ENCODE results near the gene FAM20C. TPM values are rescaled to one million over a fixed set of nuclear protein-coding genes. Genes with fewer than 3 reads are reported as not detected.

FAM20C gene
- total RNA-seq, 1 experiment from 2014 or later, result 34.0 TPM

DNA sequence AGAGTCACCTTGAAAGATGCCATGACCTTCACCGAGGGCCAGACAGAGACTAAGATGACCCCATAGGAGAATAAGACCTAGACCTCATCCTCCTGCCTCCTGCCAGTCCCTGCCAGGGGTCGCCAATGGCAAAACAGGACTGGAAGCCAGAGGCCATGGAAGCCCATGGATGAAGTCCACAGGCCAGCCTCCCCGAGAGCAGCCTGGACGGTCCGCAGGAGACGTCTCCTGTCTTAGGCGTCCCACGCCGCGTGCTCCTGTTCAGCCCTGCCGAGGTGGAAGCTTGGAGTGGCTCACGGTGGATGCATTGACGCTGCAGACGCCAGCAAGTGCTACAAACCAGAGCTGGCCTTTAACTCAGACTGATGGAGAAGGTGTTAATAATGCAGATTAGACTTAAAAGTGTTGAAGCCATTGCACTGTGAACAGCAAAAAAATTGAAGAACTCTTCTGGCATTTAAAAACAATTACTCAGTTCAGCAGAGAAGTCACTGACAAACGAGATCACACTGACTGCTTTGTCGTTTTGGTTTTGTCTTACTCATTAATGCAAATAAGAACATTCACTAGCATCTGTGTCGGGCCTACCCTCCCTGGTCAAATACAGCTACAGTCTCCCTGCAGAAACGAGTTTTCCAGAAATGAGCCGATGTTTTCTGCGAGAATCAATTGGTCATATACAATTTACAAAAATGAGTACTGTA is 38.1 kb upstream of the FAM20C start:
- no peak overlapping the region for H3K27ac Mint-ChIP-seq (ENCODE audit: unreplicated experiment)
- no peaks in the 10 kb centered on the region for H3K27me3 Mint-ChIP-seq (ENCODE audit: insufficient read depth, unreplicated experiment)
- no TSS peak for BruUV-seq (replicated peaks)
- no peak for DNase-seq
- H3K9me3 Mint-ChIP-seq (ENCODE audit: unreplicated experiment), result no peaks in the 10 kb centered on the region
- ChIA-PET CTCF (no interaction called here), POLR2A (no interaction called here)
- intact Hi-C loops (cut with micrococcal nuclease; ENCODE audit: unreplicated experiment), result no loop called here
- Histone ChIP-seq H3K9me3 (no peaks in the 10 kb centered on the region), H3K36me3 (ENCODE audit: control insufficient read depth, insufficient read depth, low read length) (no peaks in the 10 kb centered on the region), H3K4me3 (ENCODE audit: low read depth, low read length) (no peak overlapping the region), H3K27me3 (replicated peaks; ENCODE audit: control insufficient read depth, insufficient read depth, low read length) (no peaks in the 10 kb centered on the region), H3K4me1 (peaks cover 11% of the 10 kb centered on the region)
- peaks cover 9% of the 10 kb centered on the region for H3K4me1 Mint-ChIP-seq (ENCODE audit: low read depth, unreplicated experiment)
- no peak for TF ChIP-seq CTCF (IDR thresholded peaks at IDR 0.05; ENCODE audit: insufficient read depth in 1 of 2, low read depth in 1 of 2, low read length in 1 of 2, severe bottlenecking in 1 of 2, unreplicated experiment in 1 of 2)
- H3K36me3 Mint-ChIP-seq (ENCODE audit: insufficient read depth, unreplicated experiment), result peaks cover 4% of the 10 kb centered on the region
- no peak overlapping the region for H3K4me3 Mint-ChIP-seq (ENCODE audit: unreplicated experiment)

- peaks cover 6% of the 10 kb centered on the region for H3K4me1 Mint-ChIP-seq (ENCODE audit: low read depth, unreplicated experiment)
- no peak for DNase-seq
- Histone ChIP-seq H3K36me3 (ENCODE audit: control insufficient read depth, insufficient read depth, low read length) (no peaks in the 10 kb centered on the region), H3K4me3 (ENCODE audit: low read depth, low read length) (no peak overlapping the region), H3K4me1 (peaks cover 4% of the 10 kb centered on the region), H3K9me3 (no peaks in the 10 kb centered on the region), H3K27me3 (replicated peaks; ENCODE audit: control insufficient read depth, insufficient read depth, low read length) (no peaks in the 10 kb centered on the region)
- no peak overlapping the region for H3K27ac Mint-ChIP-seq (ENCODE audit: unreplicated experiment)
- intact Hi-C loops (cut with micrococcal nuclease; ENCODE audit: unreplicated experiment), result no loop called here
- TF ChIP-seq CTCF (IDR thresholded peaks at IDR 0.05; ENCODE audit: insufficient read depth in 1 of 2, low read depth in 1 of 2, low read length in 1 of 2, severe bottlenecking in 1 of 2, unreplicated experiment in 1 of 2), result no peak
- ChIA-PET POLR2A (no interaction called here), CTCF (no interaction called here)
- H3K36me3 Mint-ChIP-seq (ENCODE audit: insufficient read depth, unreplicated experiment), result no peaks in the 10 kb centered on the region
- no peaks in the 10 kb centered on the region for H3K9me3 Mint-ChIP-seq (ENCODE audit: unreplicated experiment)
- BruUV-seq (replicated peaks), result no TSS peak
- H3K27me3 Mint-ChIP-seq (ENCODE audit: insufficient read depth, unreplicated experiment), result no peaks in the 10 kb centered on the region
- no peak overlapping the region for H3K4me3 Mint-ChIP-seq (ENCODE audit: unreplicated experiment)
Measured at GRCh38 chr7:155469-155900, 36.9 kb upstream of the FAM20C start.

DNA sequence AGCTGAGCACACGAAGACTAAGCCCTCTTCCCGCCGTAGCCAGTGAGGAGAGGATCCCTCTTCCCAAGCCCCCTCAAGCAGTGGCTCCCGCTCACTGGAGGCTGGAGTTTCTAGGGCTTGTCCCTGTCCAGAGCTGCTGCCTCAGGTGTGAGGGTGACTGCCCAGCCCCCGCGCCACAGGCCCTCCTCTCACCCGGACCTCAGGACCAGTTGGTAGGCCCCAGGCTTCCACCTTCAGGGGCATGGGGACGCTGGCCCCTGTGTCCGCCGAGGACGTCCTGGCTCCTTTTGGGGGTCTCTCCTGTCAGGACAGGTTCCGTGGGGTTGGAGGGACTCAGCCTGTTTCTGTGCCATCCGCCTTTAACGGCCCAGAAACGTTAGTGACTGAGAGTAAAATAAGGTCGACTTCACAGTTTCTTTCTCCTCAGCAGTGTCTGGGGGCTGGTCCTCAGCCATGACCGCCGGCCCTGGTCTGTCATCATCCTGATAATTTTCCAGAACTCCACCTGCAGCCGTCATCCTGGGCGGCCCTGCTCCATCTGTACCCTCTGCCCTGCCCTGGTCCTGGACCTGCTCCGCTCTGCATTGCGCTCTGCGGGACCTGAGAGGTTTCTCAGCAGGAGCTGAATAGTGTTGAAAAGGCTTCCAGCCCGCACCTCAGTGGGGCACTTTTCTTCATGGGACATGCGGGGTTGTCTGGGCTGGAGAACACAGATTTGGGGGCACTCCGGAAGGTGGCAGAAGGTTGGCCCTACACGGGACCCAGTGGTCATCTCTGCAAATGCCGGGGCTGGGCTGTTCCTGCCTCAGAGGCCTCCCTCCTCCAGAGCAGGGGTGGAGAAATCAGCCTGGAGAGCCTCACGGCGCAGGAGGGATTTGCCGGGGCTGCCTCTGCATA is 36.0 kb upstream of the FAM20C start:
- intact Hi-C loops (cut with micrococcal nuclease; ENCODE audit: unreplicated experiment), result no loop called here
- no peaks in the 10 kb centered on the region for H3K9me3 ChIP-seq
- TF ChIP-seq CTCF (IDR thresholded peaks at IDR 0.05; ENCODE audit: insufficient read depth in 1 of 2, low read depth in 1 of 2, low read length in 1 of 2, severe bottlenecking in 1 of 2, unreplicated experiment in 1 of 2), result no peak
- DNase-seq, result no peak
- ChIA-PET CTCF (no interaction called here), POLR2A (no interaction called here)
- BruUV-seq (replicated peaks), result no TSS peak
- no peak overlapping the region for H3K27ac Mint-ChIP-seq (ENCODE audit: unreplicated experiment)
- H3K4me1 Mint-ChIP-seq (ENCODE audit: low read depth, unreplicated experiment), result no peaks in the 10 kb centered on the region
- H3K27me3 Mint-ChIP-seq (ENCODE audit: insufficient read depth, unreplicated experiment), result no peaks in the 10 kb centered on the region
- no peak overlapping the region for H3K4me3 ChIP-seq (ENCODE audit: low read depth, low read length)
- no peak overlapping the region for H3K4me3 Mint-ChIP-seq (ENCODE audit: unreplicated experiment)
- no peaks in the 10 kb centered on the region for H3K36me3 ChIP-seq (ENCODE audit: control insufficient read depth, insufficient read depth, low read length)
- H3K4me1 ChIP-seq, result peaks cover 4% of the 10 kb centered on the region; the same call in 1 of the 2 replicates
- H3K9me3 Mint-ChIP-seq (ENCODE audit: unreplicated experiment), result no peaks in the 10 kb centered on the region
- H3K27me3 ChIP-seq (replicated peaks; ENCODE audit: control insufficient read depth, insufficient read depth, low read length), result no peaks in the 10 kb centered on the region
- H3K36me3 Mint-ChIP-seq (ENCODE audit: insufficient read depth, unreplicated experiment), result no peaks in the 10 kb centered on the region

All from Caco-2 (cell line).